Neutrophil (primary cell): ENCODE measurements around the gene SAE1.
A peak's percentile ranks its signal among the peaks of the same experiment; 100 is the strongest.

Source experiments
- H3K27ac ChIP-seq: fragments of 200-600 bp; sonication (generic); 2 replicates; pipeline ENCODE4 v1.5.1; 2016; ENCODE audit warnings: mild to moderate bottlenecking, moderate library complexity
- H3K27me3 ChIP-seq: fragments of 200-600 bp; sonication (generic); 2 replicates; pipeline ENCODE4 v1.6.0; 2016; ENCODE audit warnings: mild to moderate bottlenecking
- H3K36me3 ChIP-seq: fragments of 200-600 bp; sonication (generic); 2 replicates; pipeline ENCODE4 v1.5.1; 2017
- H3K4me1 ChIP-seq, 2 experiments: fragments of 200-600 bp in 1 of 2; sonication (generic) in 1 of 2; 1 replicate in 1 of 2; 2 replicates in 1 of 2; pipeline versions ENCODE4 v1.5.1 to v1.6.1; 2013 to 2016; ENCODE audit warnings: low read depth in 1 of 2, low read length in 1 of 2, mild to moderate bottlenecking in 1 of 2, moderate library complexity in 1 of 2; ENCODE audit not compliant: control insufficient read depth in 1 of 2, insufficient read depth in 1 of 2
- H3K4me3 ChIP-seq, 2 experiments: fragments of 200-600 bp in 1 of 2; sonication (generic) in 1 of 2; 1 replicate in 1 of 2; 2 replicates in 1 of 2; pipeline ENCODE4 v1.5.1; 2013 to 2016; ENCODE audit warnings: low read depth in 1 of 2, low read length in 1 of 2, mild to moderate bottlenecking in 1 of 2, moderate library complexity in 1 of 2
- H3K9me3 ChIP-seq: fragments of 200-600 bp; sonication (generic); 2 replicates; pipeline ENCODE4 v1.5.1; 2016
- CTCF ChIP-seq: fragments of 200-600 bp; sonication (generic); IDR thresholded peaks from 2 replicates; pipeline ENCODE4 v1.5.1; 2016; ENCODE audit warnings: antibody characterized with exemption

The SAE1 gene

GRCh38 chr19:47227352-47228167 is 96.9 kb downstream of the SAE1 start:
- no peaks in the 10 kb centered on the region for H3K9me3 ChIP-seq
- H3K36me3 ChIP-seq = peaks cover 8% of the 10 kb centered on the region
- peak overlapping the region; percentile 92 to 100 for H3K4me3 ChIP-seq
- no peak for TF ChIP-seq CTCF
- H3K4me1 ChIP-seq = peaks cover 51 to 62% of the 10 kb centered on the region in 2 experiments
- peaks cover 34% of the 10 kb centered on the region for H3K27me3 ChIP-seq
- H3K27ac ChIP-seq = peak overlapping the region; percentile 95

GRCh38 chr19:47228168-47228936 is 97.7 kb downstream of the SAE1 start:
- Histone ChIP-seq H3K36me3 (peaks cover 8% of the 10 kb centered on the region), H3K27me3 (peaks cover 42% of the 10 kb centered on the region), H3K9me3 (no peaks in the 10 kb centered on the region), H3K4me1 (peaks cover 52 to 64% of the 10 kb centered on the region in 2 experiments), H3K4me3 (peak overlapping the region; percentile 92 to 100), H3K27ac (peak overlapping the region; percentile 95)
- no peak for TF ChIP-seq CTCF

- Histone ChIP-seq H3K9me3 (no peaks in the 10 kb centered on the region), H3K4me1 (peaks cover 52 to 64% of the 10 kb centered on the region in 2 experiments), H3K27ac (peak overlapping the region; percentile 95), H3K4me3 (peak overlapping the region; percentile 92 to 100), H3K27me3 (peaks cover 49% of the 10 kb centered on the region), H3K36me3 (peaks cover 8% of the 10 kb centered on the region)
- no peak for TF ChIP-seq CTCF
These were observed 98.5 kb downstream of the SAE1 start for GRCh38 chr19:47228937-47229675.

DNA sequence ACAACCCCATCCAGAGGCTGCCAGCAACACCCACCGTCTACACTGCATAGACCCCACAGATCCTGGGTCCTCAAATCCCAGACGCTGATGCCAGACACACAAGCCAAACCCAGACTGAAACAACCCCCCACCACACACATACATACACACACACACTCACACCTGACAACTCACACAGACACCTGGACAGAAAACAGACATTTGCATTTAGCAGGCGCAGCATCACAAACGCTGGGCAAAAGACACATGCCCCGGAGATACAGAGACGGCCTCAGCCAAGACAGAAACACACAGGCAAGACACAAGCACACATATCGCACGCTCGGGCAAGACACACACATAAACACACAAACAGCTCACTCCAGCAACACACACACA is 99.0 kb downstream of the SAE1 start:
- peaks cover 52 to 64% of the 10 kb centered on the region in 2 experiments for H3K4me1 ChIP-seq
- H3K9me3 ChIP-seq = no peaks in the 10 kb centered on the region
- H3K27ac ChIP-seq = peak overlapping the region; percentile 95
- peaks cover 8% of the 10 kb centered on the region for H3K36me3 ChIP-seq
- no peak for TF ChIP-seq CTCF
- peak overlapping the region; percentile 92 to 100 for H3K4me3 ChIP-seq
- peaks cover 55% of the 10 kb centered on the region for H3K27me3 ChIP-seq
